Natural killer cell (primary cell): ENCODE data around the gene RPS24. TPM values are rescaled to one million over a fixed set of nuclear protein-coding genes. Genes with fewer than 3 reads are reported as not detected.

ENCODE experiments used
- ATAC-seq, 3 donors: fragments of 150-1000 bp in 2 of 3; fragments of 200-7000 bp in 1 of 3; cut with Tn5 transposase; 1 replicate in 1 of 3; 2 replicates in 2 of 3; pipeline ENCODE4 v1.10.0; 2021; ENCODE audit warnings: mild to moderate bottlenecking in 2 of 3, moderate library complexity in 2 of 3
- DNase-seq, 2 donors: peaks; one replicate each; pipeline versions ENCODE4 v3.0.0 to v3.0.0-alpha.2; 2013 to 2021; ENCODE audit warnings: mixed read lengths in 1 of 2
- H3K27ac ChIP-seq: one replicate; pipeline ENCODE4 v1.5.1; 2013; ENCODE audit warnings: mild to moderate bottlenecking, low read length
- H3K27me3 ChIP-seq: one replicate; pipeline ENCODE4 v1.6.1; 2013; ENCODE audit warnings: low read length; ENCODE audit not compliant: control insufficient read depth, insufficient read depth
- H3K36me3 ChIP-seq: one replicate; pipeline ENCODE4 v1.6.1; 2013; ENCODE audit warnings: low read length; ENCODE audit not compliant: control insufficient read depth, insufficient read depth
- H3K4me1 ChIP-seq: one replicate; pipeline ENCODE4 v1.6.1; 2013; ENCODE audit warnings: low read length; ENCODE audit not compliant: control insufficient read depth, insufficient read depth
- H3K4me3 ChIP-seq: one replicate; pipeline ENCODE4 v1.5.1; 2013; ENCODE audit warnings: low read length
- H3K9me3 ChIP-seq: one replicate; pipeline ENCODE4 v1.6.1; 2013; ENCODE audit warnings: low read length; ENCODE audit not compliant: control insufficient read depth, insufficient read depth
- H3K27ac Mint-ChIP-seq, 2 donors: one replicate each; pipeline ENCODE4 v1.8.0; 2022; ENCODE audit warnings: mild to moderate bottlenecking in 2 of 2, mixed read lengths in 2 of 2, moderate library complexity in 1 of 2
- H3K27me3 Mint-ChIP-seq, 2 donors: one replicate each; pipeline ENCODE4 v1.8.0; 2022; ENCODE audit warnings: low read depth in 2 of 2, mixed read lengths in 2 of 2
- H3K36me3 Mint-ChIP-seq: one replicate; pipeline ENCODE4 v1.8.0; 2022; ENCODE audit warnings: mixed read lengths
- H3K4me1 Mint-ChIP-seq, 2 donors: one replicate each; pipeline ENCODE4 v1.8.0; 2022; ENCODE audit warnings: mixed read lengths in 2 of 2
- H3K4me3 Mint-ChIP-seq: one replicate; pipeline ENCODE4 v1.8.0; 2022; ENCODE audit warnings: mild to moderate bottlenecking, moderate library complexity, mixed read lengths
- H3K9me3 Mint-ChIP-seq, 2 donors: one replicate each; pipeline ENCODE4 v1.8.0; 2022; ENCODE audit warnings: mixed read lengths in 2 of 2
- WGBS: methylation state at CpG from one replicate; pipeline ENCODE4 v1.1.7; 2013; ENCODE audit warnings: missing lambda C conversion rate; ENCODE audit not compliant: insufficient coverage; 5-methylcytosine and 5-hydroxymethylcytosine counted together
- intact Hi-C: fragments of 100-400 bp; cut with micrococcal nuclease; formaldehyde crosslinking; loops from one replicate; pipeline ENCODE4 v1.14.2; 2022
- total RNA-seq, 4 donors: library from RNA; stranded (reverse); fragments of 120-200 nt in 1 of 4; gene quantifications; one replicate each; pipeline versions ENCODE4 v1.2.3 to v1.2.4, GENCODE V29; 2013 to 2022
- TF ChIP-seq, protein P1 (sequence below): fragments of 200-600 bp; IDR thresholded peaks from one replicate; pipeline ENCODE4 v1.8.0; 2022; ENCODE audit warnings: antibody characterized with exemption

Gene RPS24
- total RNA-seq, 3 donors from 2014 or later (not counting 1 experiment from before 2014, with no cell fraction given), result 887 to 1,039 (median 981) TPM

DNA sequence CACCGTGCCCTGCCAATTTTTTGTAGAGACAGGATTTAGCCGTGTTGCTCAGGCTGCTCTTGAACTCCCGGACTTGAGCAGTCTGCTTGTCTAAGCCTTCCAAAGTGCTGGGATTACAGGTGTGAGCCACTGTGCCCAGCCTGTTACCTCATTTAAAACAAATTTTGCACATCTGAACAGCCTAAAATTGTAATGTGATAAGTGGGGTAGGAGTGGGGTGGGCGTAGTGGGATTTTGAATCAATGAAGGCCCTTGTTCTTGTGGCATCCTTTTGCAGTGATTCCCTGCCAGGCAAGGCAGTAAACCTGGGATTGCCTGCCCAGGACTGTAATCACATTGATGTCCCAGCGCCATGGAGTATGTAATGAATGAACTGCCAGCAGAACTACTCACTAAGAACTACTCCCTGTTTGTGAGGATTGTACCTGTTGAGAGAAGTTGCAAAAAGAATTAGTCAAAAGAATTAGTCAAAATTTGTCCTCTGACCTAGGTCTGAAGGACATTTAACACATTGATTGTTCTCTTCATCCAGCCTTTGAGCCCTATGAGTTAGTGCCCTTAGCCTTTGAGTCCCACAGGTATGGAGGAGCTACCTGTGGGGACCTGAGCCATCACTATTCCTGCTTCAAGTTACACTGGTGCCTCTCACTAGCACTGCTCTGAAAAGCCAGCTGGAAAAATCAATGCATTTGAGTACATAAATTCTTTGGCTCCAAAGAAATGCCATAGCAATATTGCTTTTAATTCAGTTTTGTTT lies 5.3 kb downstream of the RPS24 start:
- H3K36me3 Mint-ChIP-seq, result peaks cover 18% of the 10 kb centered on the region
- TF ChIP-seq, protein P1, sequence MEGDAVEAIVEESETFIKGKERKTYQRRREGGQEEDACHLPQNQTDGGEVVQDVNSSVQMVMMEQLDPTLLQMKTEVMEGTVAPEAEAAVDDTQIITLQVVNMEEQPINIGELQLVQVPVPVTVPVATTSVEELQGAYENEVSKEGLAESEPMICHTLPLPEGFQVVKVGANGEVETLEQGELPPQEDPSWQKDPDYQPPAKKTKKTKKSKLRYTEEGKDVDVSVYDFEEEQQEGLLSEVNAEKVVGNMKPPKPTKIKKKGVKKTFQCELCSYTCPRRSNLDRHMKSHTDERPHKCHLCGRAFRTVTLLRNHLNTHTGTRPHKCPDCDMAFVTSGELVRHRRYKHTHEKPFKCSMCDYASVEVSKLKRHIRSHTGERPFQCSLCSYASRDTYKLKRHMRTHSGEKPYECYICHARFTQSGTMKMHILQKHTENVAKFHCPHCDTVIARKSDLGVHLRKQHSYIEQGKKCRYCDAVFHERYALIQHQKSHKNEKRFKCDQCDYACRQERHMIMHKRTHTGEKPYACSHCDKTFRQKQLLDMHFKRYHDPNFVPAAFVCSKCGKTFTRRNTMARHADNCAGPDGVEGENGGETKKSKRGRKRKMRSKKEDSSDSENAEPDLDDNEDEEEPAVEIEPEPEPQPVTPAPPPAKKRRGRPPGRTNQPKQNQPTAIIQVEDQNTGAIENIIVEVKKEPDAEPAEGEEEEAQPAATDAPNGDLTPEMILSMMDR, result no peak
- no peak overlapping the region for H3K27ac Mint-ChIP-seq
- intact Hi-C loops, result no loop called here
- Histone ChIP-seq H3K36me3 (peaks cover 76% of the 10 kb centered on the region), H3K9me3 (no peaks in the 10 kb centered on the region), H3K4me3 (no peak overlapping the region), H3K27ac (no peak overlapping the region), H3K27me3 (no peaks in the 10 kb centered on the region), H3K4me1 (peaks cover 10% of the 10 kb centered on the region)
- DNase-seq (no peak), ATAC-seq (no peak)
- no peak overlapping the region for H3K4me3 Mint-ChIP-seq
- peaks cover 64 to 70% of the 10 kb centered on the region in 2 donors for H3K4me1 Mint-ChIP-seq
- WGBS, result 97% methylated on average over 4 of the region's 5 CpGs
- no peaks in the 10 kb centered on the region for H3K27me3 Mint-ChIP-seq
- no peaks in the 10 kb centered on the region for H3K9me3 Mint-ChIP-seq

DNA sequence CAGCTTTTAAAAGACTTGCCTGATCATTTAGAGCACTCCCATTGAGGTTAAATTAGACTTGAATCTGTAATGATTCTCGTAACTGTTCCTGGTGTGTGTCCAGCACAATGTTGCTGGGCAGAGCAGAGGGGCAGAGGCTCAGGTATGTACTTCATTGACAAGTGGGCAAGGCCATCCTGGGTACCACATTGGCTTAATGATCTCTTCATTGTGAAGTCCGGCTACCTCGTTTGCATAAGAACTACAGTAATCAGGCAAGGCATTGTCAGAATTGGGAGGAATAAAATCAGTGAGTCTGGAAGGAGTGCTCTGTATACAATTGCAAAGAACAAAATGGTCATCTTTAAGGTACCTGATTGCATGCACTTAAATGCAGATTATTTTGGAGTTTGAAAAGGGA lies 6.1 kb downstream of the RPS24 start:
- Histone ChIP-seq H3K36me3 (peaks cover 76% of the 10 kb centered on the region), H3K27ac (no peak overlapping the region), H3K27me3 (no peaks in the 10 kb centered on the region), H3K4me3 (no peak overlapping the region), H3K9me3 (no peaks in the 10 kb centered on the region), H3K4me1 (peaks cover 9% of the 10 kb centered on the region)
- Mint-ChIP-seq H3K27me3 (no peaks in the 10 kb centered on the region), H3K36me3 (peaks cover 18% of the 10 kb centered on the region), H3K27ac (peak overlapping the region in 1 of 2 donors; percentile 18), H3K4me3 (no peak overlapping the region), H3K4me1 (peaks cover 63 to 64% of the 10 kb centered on the region in 2 donors), H3K9me3 (no peaks in the 10 kb centered on the region)
- WGBS, result 94% methylated on average over 3 of the region's 3 CpGs
- TF ChIP-seq, protein P1, result no peak
- intact Hi-C loops, result loop anchor here (10.0 kb wide), 1 partner anchor 395 kb away; no protein-coding TSS in a partner anchor
- DNase-seq (no peak), ATAC-seq (no peak)

DNA sequence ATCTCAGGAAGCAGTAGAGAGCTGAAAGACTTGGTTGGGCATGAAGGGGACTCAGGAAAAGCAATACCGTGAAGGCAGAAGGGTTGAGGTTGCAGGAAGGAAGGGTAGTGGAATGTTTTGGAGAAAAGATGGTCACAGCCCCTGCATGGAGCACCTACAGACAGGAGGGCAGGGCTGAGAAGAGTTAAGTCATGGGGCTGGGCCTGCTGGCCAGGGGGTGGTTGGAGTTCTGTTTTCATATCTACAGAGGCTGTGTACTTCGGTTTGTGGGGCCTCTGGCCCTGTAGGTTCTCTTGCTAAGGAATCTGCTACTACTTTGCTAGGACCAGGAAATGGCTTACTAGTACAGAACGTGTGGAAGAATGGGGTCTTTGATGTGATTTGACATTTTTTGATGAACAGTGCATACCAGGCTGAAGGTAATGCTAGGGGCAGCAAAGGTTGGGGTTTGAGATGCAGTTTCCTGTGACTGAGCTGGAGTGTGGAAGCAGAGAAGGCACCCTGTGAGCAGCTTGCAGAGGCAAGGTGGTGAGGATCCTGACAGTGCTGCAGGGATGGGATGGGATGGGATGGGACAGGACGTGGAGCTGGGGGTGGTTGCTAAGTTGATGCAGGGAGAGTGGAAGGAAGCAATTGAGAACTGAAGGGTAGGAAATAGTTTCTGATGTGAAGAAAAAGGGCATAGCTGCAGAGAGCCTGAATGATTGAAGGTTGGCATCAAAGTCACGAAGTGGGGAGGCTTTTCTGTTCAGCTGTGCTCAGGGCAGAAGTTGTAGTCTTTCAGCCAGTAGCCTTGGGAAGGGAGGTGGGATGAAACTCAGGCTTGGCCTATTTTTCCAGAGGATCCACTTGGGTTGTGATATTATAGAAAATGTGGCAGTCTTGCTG lies 7.8 kb downstream of the RPS24 start:
- intact Hi-C loops, result loop anchor here (10.0 kb wide), 1 partner anchor 393 kb away; no protein-coding TSS in a partner anchor
- H3K27ac Mint-ChIP-seq, result peak overlapping the region; percentile 22 to 55
- ATAC-seq, result no peak
- H3K4me1 Mint-ChIP-seq, result peaks cover 48 to 50% of the 10 kb centered on the region in 2 donors
- H3K4me1 ChIP-seq, result peaks cover 4% of the 10 kb centered on the region
- 81% methylated on average over 5 of the region's 5 CpGs for WGBS
- no peaks in the 10 kb centered on the region for H3K9me3 ChIP-seq
- H3K4me3 ChIP-seq, result no peak overlapping the region
- H3K27ac ChIP-seq, result no peak overlapping the region
- TF ChIP-seq, protein P1, result no peak
- H3K36me3 Mint-ChIP-seq, result peaks cover 11% of the 10 kb centered on the region
- H3K36me3 ChIP-seq, result peaks cover 61% of the 10 kb centered on the region
- no peaks in the 10 kb centered on the region for H3K9me3 Mint-ChIP-seq
- H3K4me3 Mint-ChIP-seq, result no peak overlapping the region
- H3K27me3 Mint-ChIP-seq, result no peaks in the 10 kb centered on the region
- no peak for DNase-seq
- H3K27me3 ChIP-seq, result no peaks in the 10 kb centered on the region
